GM12878 (cell line): ENCODE measurements around the gene ATP1A1. TPM values are rescaled to one million over a fixed set of nuclear protein-coding genes. Genes with fewer than 3 reads are reported as not detected.

ENCODE experiments used
- ATAC-seq: fragments of 200-7000 bp; cut with Tn5 transposase; 3 replicates; pipeline ENCODE4 v1.9.1; 2020; ENCODE audit warnings: mild to moderate bottlenecking, moderate library complexity
- BruUV-seq: library from RNA; stranded (reverse); fragments of 400-500 nt; replicated peaks from 2 replicates; lab custom pipeline; 2021; lab: Mats Ljungman, UMichigan
- CTCF ChIA-PET: fragments of 300-600 bp; sonication (Branson Sonifier 250); formaldehyde crosslinking; extraction: SDS; loops from one replicate; lab custom pipeline; 2021; ENCODE audit warnings: inconsistent platforms; lab: Yijun Ruan, JAX
- POLR2A ChIA-PET: fragments of 350-600 bp; formaldehyde crosslinking; extraction: SDS; loops from one replicate; lab custom pipeline; 2021; ENCODE audit warnings: inconsistent platforms; lab: Charles Lee
- RAD21 ChIA-PET: fragments of 300-600 bp; sonication (Branson Sonifier 250); formaldehyde crosslinking; loops from one replicate; lab custom pipeline; 2023; ENCODE audit warnings: antibody characterized with exemption; ENCODE audit not compliant: unreplicated experiment; lab: Charles Lee
- SMC1A ChIA-PET: fragments of 300-600 bp; sonication (Branson Sonifier 250); formaldehyde crosslinking; loops from one replicate; lab custom pipeline; 2023; ENCODE audit not compliant: unreplicated experiment, uncharacterized antibody; lab: Charles Lee
- DNase-seq: peaks from one replicate; pipeline ENCODE4 v3.0.0-alpha.2; 2011; ENCODE audit warnings: low read depth, low spot score
- FAIRE-seq: peaks from 3 replicates; lab custom pipeline; 2011; peaks lifted over from hg19 to GRCh38; lab: Jason Lieb, UNC
- H2AFZ ChIP-seq: 2 replicates; pipeline ENCODE4 v1.6.0; 2011; ENCODE audit warnings: low read depth, low read length, control low read depth; ENCODE audit not compliant: control insufficient read depth
- H3K27ac ChIP-seq: 2 replicates; pipeline ENCODE4 v1.5.1; 2011; ENCODE audit warnings: control low read depth; ENCODE audit not compliant: control insufficient read depth, insufficient read depth
- H3K27me3 ChIP-seq, 2 experiments: replicated peaks in 1 of 2; 2 replicates each; pipeline versions ENCODE4 v1.6.0 to v1.6.1; 2011; ENCODE audit warnings: low read length in 1 of 2; ENCODE audit not compliant: control insufficient read depth in 2 of 2, insufficient read depth in 2 of 2
- H3K36me3 ChIP-seq, 2 experiments: 2 replicates each; pipeline ENCODE4 v1.5.1; 2011; ENCODE audit warnings: low read length in 1 of 2; ENCODE audit not compliant: control insufficient read depth in 2 of 2, insufficient read depth in 2 of 2
- H3K4me1 ChIP-seq: 2 replicates; pipeline ENCODE4 v1.6.1; 2011; ENCODE audit warnings: mild to moderate bottlenecking, low read length, moderate library complexity, mixed read lengths; ENCODE audit not compliant: control insufficient read depth, insufficient read depth
- H3K4me2 ChIP-seq: 2 replicates; pipeline ENCODE4 v1.6.0; 2011; ENCODE audit warnings: control low read depth; ENCODE audit not compliant: control insufficient read depth, insufficient read depth
- H3K4me3 ChIP-seq: fragments of 200-600 bp; sonication (generic); 2 replicates; pipeline ENCODE4 v1.5.1; 2016
- H3K79me2 ChIP-seq: 2 replicates; pipeline ENCODE4 v1.6.0; 2011; ENCODE audit warnings: low read length; ENCODE audit not compliant: control insufficient read depth, insufficient read depth
- H3K9ac ChIP-seq: 2 replicates; pipeline ENCODE4 v1.8.0; 2011; ENCODE audit warnings: low read length, control low read depth, mixed read lengths; ENCODE audit not compliant: control insufficient read depth, insufficient read depth
- H3K9me3 ChIP-seq: replicated peaks from 3 replicates; pipeline ENCODE4 v1.5.1; 2011; ENCODE audit warnings: mild to moderate bottlenecking, low read length; ENCODE audit not compliant: control insufficient read depth, insufficient read depth
- H4K20me1 ChIP-seq: 2 replicates; pipeline ENCODE4 v1.6.0; 2011; ENCODE audit not compliant: control insufficient read depth, insufficient read depth
- ATF3 ChIP-seq: IDR thresholded peaks from 2 replicates; pipeline ENCODE4 v1.6.1; 2011; ENCODE audit warnings: low read depth, mild to moderate bottlenecking, low read length, moderate library complexity, borderline replicate concordance; ENCODE audit errors: extremely low read depth
- CEBPB ChIP-seq, 2 experiments: fragments of 150-350 bp in 1 of 2; IDR thresholded peaks; 2 replicates each; pipeline ENCODE4 v1.6.1; 2012 to 2014; ENCODE audit warnings: low read depth in 2 of 2, low read length in 2 of 2, borderline replicate concordance in 1 of 2, inconsistent platforms in 1 of 2
- FOXK2 ChIP-seq: fragments of 450-650 bp; IDR thresholded peaks from 2 replicates; pipeline ENCODE4 v1.6.1; 2017; ENCODE audit warnings: mild to moderate bottlenecking, moderate library complexity
- MLLT1 ChIP-seq: fragments of 450-650 bp; IDR thresholded peaks from 2 replicates; pipeline ENCODE4 v1.6.1; 2016; ENCODE audit warnings: mild to moderate bottlenecking
- NBN ChIP-seq: fragments of 450-650 bp; IDR thresholded peaks from 2 replicates; pipeline ENCODE4 v1.6.1; 2016
- NFYA ChIP-seq: IDR thresholded peaks from 2 replicates; pipeline ENCODE4 v1.6.1; 2011; ENCODE audit warnings: low read depth, mild to moderate bottlenecking, low read length, improper control_type of control experiment, borderline replicate concordance
- SPI1 ChIP-seq: IDR thresholded peaks from 2 replicates; pipeline ENCODE4 v1.6.1; 2011; ENCODE audit warnings: low read depth, mild to moderate bottlenecking, low read length, moderate library complexity, borderline replicate concordance; ENCODE audit not compliant: insufficient read depth
- SREBF2 ChIP-seq: IDR thresholded peaks from 2 replicates; pipeline ENCODE4 v1.6.1; 2012; ENCODE audit warnings: mild to moderate bottlenecking, low read length
- USF1 ChIP-seq: IDR thresholded peaks from 2 replicates; pipeline ENCODE4 v1.6.1; 2011; ENCODE audit warnings: borderline replicate concordance, low read depth, mild to moderate bottlenecking, moderate library complexity, mixed read lengths, low read length; ENCODE audit not compliant: insufficient read depth; ENCODE audit errors: extremely low read length
- YBX1 ChIP-seq: fragments of 450-650 bp; IDR thresholded peaks from 2 replicates; pipeline ENCODE4 v1.6.1; 2016; ENCODE audit warnings: antibody characterized with exemption
- YY1 ChIP-seq: IDR thresholded peaks from 2 replicates; pipeline ENCODE4 v1.6.1; 2011; ENCODE audit warnings: low read depth, mild to moderate bottlenecking, low read length
- WGBS: methylation state at CpG from one replicate; pipeline ENCODE4 v1.1.6; 2016; ENCODE audit warnings: low lambda C conversion rate; ENCODE audit not compliant: insufficient replicate concordance, insufficient coverage; ENCODE audit errors: missing lambda C conversion rate; 5-methylcytosine and 5-hydroxymethylcytosine counted together
- in situ Hi-C: fragments of 300-500 bp; cut with MboI; formaldehyde crosslinking; loops from 9 replicates; pipeline ENCODE4 v1.14.3; 2018; ENCODE audit warnings: mixed read lengths
- intact Hi-C: fragments of 100-400 bp; cut with micrococcal nuclease; formaldehyde crosslinking; loops from one replicate; pipeline ENCODE4 v1.14.2; 2022; ENCODE audit not compliant: unreplicated experiment
- polyA plus RNA-seq, 11 experiments: library from polyadenylated mRNA; depleted of rRNA in 4 of 11; unstranded in 6 of 11; stranded (reverse) in 5 of 11; fragments of >200 nt; fragmentation: Nextera tagmentation in 4 of 11; fragmentation: Illumina TruSeq in 1 of 11; extraction: Ambion mirVana in 4 of 11; extraction: Trizol in 1 of 11; gene quantifications; 1 replicate in 1 of 11; 2 replicates in 10 of 11; pipeline versions ENCODE4 v1.2.1 to v1.2.3, GENCODE V29; 2011 to 2016; ENCODE audit warnings: inconsistent platforms in 2 of 11, missing spikeins in 2 of 11, low read depth in 1 of 11
- total RNA-seq, 4 experiments: library from RNA; depleted of rRNA in 3 of 4; stranded (reverse); fragments of >200 nt in 3 of 4; fragmentation: Illumina TruSeq in 1 of 4; extraction: Trizol in 1 of 4; gene quantifications; 2 replicates each; pipeline versions ENCODE4 v1.2.1 to v1.2.3, GENCODE V29; 2013 to 2021

Gene ATP1A1
- total and polyA plus RNA-seq, 10 of the 15 experiments (the other 5 are each of a cell fraction or from before 2014, with no cell fraction given) = 113 to 566 (median 313) TPM

- DNase-seq (no peak), FAIRE-seq (no peak), ATAC-seq (no peak)
- whole genome bisulfite sequencing = 42% methylated on average over 4 of the region's 4 CpGs
- H3K79me2 ChIP-seq = peaks cover 6% of the 10 kb centered on the region
- in situ Hi-C loops = no loop called here
- no peak overlapping the region for H3K27ac ChIP-seq
- intact Hi-C loops = no loop called here
- BruUV-seq = no TSS peak
- H4K20me1 ChIP-seq = no peaks in the 10 kb centered on the region; the same call in 1 of the 2 replicates
- no peak overlapping the region for H3K4me3 ChIP-seq
- no peak overlapping the region for H2AFZ ChIP-seq
- no peak overlapping the region for H3K4me2 ChIP-seq
- no peaks in the 10 kb centered on the region for H3K27me3 ChIP-seq
- H3K36me3 ChIP-seq = peaks cover 34 to 68% of the 10 kb centered on the region in 2 experiments
- RAD21 ChIA-PET = no interaction called here
- H3K9me3 ChIP-seq = no peaks in the 10 kb centered on the region
- H3K4me1 ChIP-seq = peaks cover 10% of the 10 kb centered on the region
- H3K9ac ChIP-seq = no peak overlapping the region
- POLR2A ChIA-PET = interaction anchor here (1.1 kb wide), 1 partner anchor 14 kb away, joined by 3 read pairs; no protein-coding TSS in a partner anchor
- CTCF ChIA-PET = interaction anchor here (1.6 to 4.6 kb wide), 2 partner anchors 10 to 13 kb away, joined by 4 to 19 read pairs; no protein-coding TSS in a partner anchor
- TF ChIP-seq SPI1 (peak; percentile 48; the same call in 1 of the 2 replicates), CEBPB (IDR thresholded peaks at IDR 0.05; ENCODE audit: borderline replicate concordance in 1 of 2, low read depth in 2 of 2, low read length in 2 of 2) (no peak), MLLT1 (no peak), NBN (no peak)
- TF ChIP-seq, all 136 proteins: peak for 1
- SMC1A ChIA-PET = interaction anchor here (0.5 to 1.4 kb wide), 3 partner anchors 24 to 298 kb away, joined by 3 to 5 read pairs (median 3); no protein-coding TSS in a partner anchor
Observed at GRCh38 chr1:116394270-116394669, 21.2 kb downstream of the ATP1A1 start.

- Histone ChIP-seq H3K9me3 (no peaks in the 10 kb centered on the region), H3K9ac (no peak overlapping the region), H4K20me1 (no peaks in the 10 kb centered on the region; the same call in 1 of the 2 replicates), H3K79me2 (no peaks in the 10 kb centered on the region), H3K4me1 (no peaks in the 10 kb centered on the region), H2AFZ (no peak overlapping the region), H3K27me3 (no peaks in the 10 kb centered on the region), H3K36me3 (peaks cover 44 to 74% of the 10 kb centered on the region in 2 experiments), H3K27ac (no peak overlapping the region), H3K4me3 (no peak overlapping the region), H3K4me2 (no peak overlapping the region)
- ChIA-PET RAD21 (no interaction called here), POLR2A (interaction anchor here (0.9 kb wide), 1 partner anchor 10 kb away, joined by 3 read pairs; no protein-coding TSS in a partner anchor), SMC1A (interaction anchor here (0.8 to 1.1 kb wide), 3 partner anchors 10 to 145 kb away, joined by 3 read pairs; no protein-coding TSS in a partner anchor), CTCF (interaction anchor here (1.0 to 1.3 kb wide), 3 partner anchors 29 to 257 kb away, joined by 3 to 4 read pairs (median 4); no protein-coding TSS in a partner anchor)
- TF ChIP-seq NBN (no peak), FOXK2 (no peak), ATF3 (no peak), YY1 (no peak), YBX1 (no peak), USF1 (no peak), NFYA (no peak), SREBF2 (no peak)
- no TSS peak for BruUV-seq
- ATAC-seq (no peak), FAIRE-seq (no peak), DNase-seq (no peak)
- in situ Hi-C loops (no loop called here), intact Hi-C loops (no loop called here)
- WGBS = 94% methylated on average over 1 of the region's 1 CpG
Observed at GRCh38 chr1:116396769-116397168, 23.7 kb downstream of the ATP1A1 start.
